GM12891 (cell line): ENCODE results near the gene ARL8A. TPM values are rescaled to one million over a fixed set of nuclear protein-coding genes. Genes with fewer than 3 reads are reported as not detected.
"Not testable (repeated sequence)": the region's sequence is repeated elsewhere in the genome, so short reads cannot be mapped to it uniquely, and the experiment has no call there.

Experiments used
- DNase-seq: peaks from one replicate; pipeline ENCODE4 v3.0.0; 2011; ENCODE audit warnings: low spot score; ENCODE audit not compliant: insufficient read length
- FAIRE-seq: peaks from 2 replicates; lab custom pipeline; 2011; peaks lifted over from hg19 to GRCh38; lab: Jason Lieb, UNC
- PAX5 ChIP-seq: IDR thresholded peaks from 2 replicates; pipeline ENCODE4 v1.6.1; 2011; ENCODE audit warnings: low read length, moderate library complexity, mild to moderate bottlenecking; ENCODE audit not compliant: insufficient read depth, severe bottlenecking
- POLR2A ChIP-seq: IDR thresholded peaks from 2 replicates; pipeline ENCODE4 v1.6.1; 2011; ENCODE audit warnings: low read depth, low read length, control low read depth
- POLR2AphosphoS5 ChIP-seq: IDR thresholded peaks from 2 replicates; pipeline ENCODE4 v1.6.1; 2011; ENCODE audit warnings: low read depth, low read length, control low read depth
- POU2F2 ChIP-seq: IDR thresholded peaks from 2 replicates; pipeline ENCODE4 v1.6.1; 2011; ENCODE audit warnings: low read depth, mild to moderate bottlenecking, control low read depth, low read length, moderate library complexity
- SPI1 ChIP-seq: IDR thresholded peaks from 2 replicates; pipeline ENCODE4 v1.6.1; 2011; ENCODE audit warnings: low read depth, low read length, control low read depth
- TAF1 ChIP-seq: IDR thresholded peaks from 2 replicates; pipeline ENCODE4 v1.6.1; 2011; ENCODE audit warnings: low read depth, low read length, control low read depth
- polyA plus RNA-seq: library from polyadenylated mRNA; unstranded; fragments of >200 nt; gene quantifications from one replicate; pipeline ENCODE4 v1.2.1, GENCODE V29; 2012; ENCODE audit warnings: low read depth, missing spikeins, inconsistent platforms; ENCODE audit not compliant: missing spikeins

The ARL8A gene
- polyA plus RNA-seq, result 12.4 TPM

- DNase-seq (peak; percentile 86), FAIRE-seq (peak; percentile 47)
- no peak; the same call in 1 of the 2 replicates for TF ChIP-seq POLR2A
- no peak for TF ChIP-seq TAF1
- no peak for TF ChIP-seq POU2F2
- TF ChIP-seq POLR2AphosphoS5, result no peak
- no peak for TF ChIP-seq PAX5
- TF ChIP-seq SPI1, result no peak
Measured at GRCh38 chr1:202144402-202145067, at the start of gene ARL8A. Gene ARL8A (minus strand): TSS chr1:202144737. CDS start chr1:202144572, 165 bp downstream.

GRCh38 chr1:202194328-202194648, 49.8 kb upstream of the ARL8A start:
- DNase-seq (no peak), FAIRE-seq (no peak)
- TF ChIP-seq POLR2A, result no peak

- FAIRE-seq (no peak), DNase-seq (no peak)
- no peak for TF ChIP-seq TAF1
- TF ChIP-seq POLR2AphosphoS5, result no peak
- TF ChIP-seq PAX5, result no peak
- no peak for TF ChIP-seq SPI1
- no peak for TF ChIP-seq POU2F2
- TF ChIP-seq POLR2A, result no peak
Measured at GRCh38 chr1:202193614-202194327, 49.2 kb upstream of the ARL8A start, which contains the start of gene LGR6. Gene LGR6 (plus strand): TSS chr1:202193799. CDS start chr1:202193990, 191 bp downstream.

- no peak for TF ChIP-seq TAF1
- TF ChIP-seq POLR2A, result no peak
- TF ChIP-seq SPI1, result no peak
- no peak for TF ChIP-seq POU2F2
- no peak for TF ChIP-seq PAX5
- no peak for TF ChIP-seq POLR2AphosphoS5
- DNase-seq, result peak; percentile 66
- no peak for FAIRE-seq
Measured at GRCh38 chr1:202192770-202193613, 48.5 kb upstream of the ARL8A start.

- not testable (repeated sequence) for DNase-seq, FAIRE-seq
Measured at GRCh38 chr1:202191391-202191790, 46.9 kb upstream of the ARL8A start.

- DNase-seq (no peak), FAIRE-seq (no peak)
- TF ChIP-seq PAX5, result no peak
- TF ChIP-seq TAF1, result no peak
- TF ChIP-seq POLR2A, result no peak
- no peak for TF ChIP-seq SPI1
- no peak for TF ChIP-seq POU2F2
- TF ChIP-seq POLR2AphosphoS5, result no peak
Measured at GRCh38 chr1:202189918-202190715, 45.6 kb upstream of the ARL8A start.

- peak; percentile 58 for DNase-seq
- no peak for TF ChIP-seq POLR2A
- TF ChIP-seq POU2F2, result no peak
- no peak for TF ChIP-seq TAF1
- no peak for TF ChIP-seq POLR2AphosphoS5
- TF ChIP-seq PAX5, result no peak
- no peak for TF ChIP-seq SPI1
- peak; percentile 82 for FAIRE-seq
Measured at GRCh38 chr1:202189001-202189790, 44.7 kb upstream of the ARL8A start.

GRCh38 chr1:202187697-202188407, 43.3 kb upstream of the ARL8A start:
- DNase-seq (no peak), FAIRE-seq (no peak)
- no peak for TF ChIP-seq POLR2AphosphoS5
- TF ChIP-seq TAF1, result no peak
- no peak for TF ChIP-seq PAX5
- no peak for TF ChIP-seq POU2F2
- no peak for TF ChIP-seq POLR2A
- no peak for TF ChIP-seq SPI1
